IPS DF 6.9 (cell line): ENCODE results near the gene GGACT.

Source experiments
- DNase-seq: peaks from one replicate; pipeline ENCODE4 v3.0.0-alpha.2; 2013; ENCODE audit warnings: low read depth, low spot score
- H3K27ac ChIP-seq: one replicate; pipeline ENCODE4 v1.5.1; 2013; ENCODE audit warnings: low read length, control low read depth
- H3K27me3 ChIP-seq: 2 replicates; pipeline ENCODE4 v1.6.1; 2013; ENCODE audit warnings: mild to moderate bottlenecking, low read length; ENCODE audit not compliant: control insufficient read depth, insufficient read depth
- H3K36me3 ChIP-seq: 2 replicates; pipeline ENCODE4 v1.6.1; 2013; ENCODE audit warnings: low read length; ENCODE audit not compliant: control insufficient read depth, insufficient read depth
- H3K4me1 ChIP-seq: 2 replicates; pipeline ENCODE4 v1.6.1; 2013; ENCODE audit warnings: low read length; ENCODE audit not compliant: control insufficient read depth, insufficient read depth
- H3K4me3 ChIP-seq: 2 replicates; pipeline ENCODE4 v1.5.1; 2013; ENCODE audit warnings: mild to moderate bottlenecking, low read length
- H3K9me3 ChIP-seq: 2 replicates; pipeline ENCODE4 v1.6.1; 2013; ENCODE audit warnings: low read length, inconsistent platforms; ENCODE audit not compliant: control insufficient read depth, insufficient read depth
- WGBS: extraction: QIAGEN DNeasy Blood & Tissue Kit; methylation state at CpG from one replicate; pipeline ENCODE4 v1.1.7; 2013; ENCODE audit warnings: mixed read lengths, missing lambda C conversion rate; ENCODE audit not compliant: insufficient read length, insufficient coverage; 5-methylcytosine and 5-hydroxymethylcytosine counted together

Gene GGACT

DNA sequence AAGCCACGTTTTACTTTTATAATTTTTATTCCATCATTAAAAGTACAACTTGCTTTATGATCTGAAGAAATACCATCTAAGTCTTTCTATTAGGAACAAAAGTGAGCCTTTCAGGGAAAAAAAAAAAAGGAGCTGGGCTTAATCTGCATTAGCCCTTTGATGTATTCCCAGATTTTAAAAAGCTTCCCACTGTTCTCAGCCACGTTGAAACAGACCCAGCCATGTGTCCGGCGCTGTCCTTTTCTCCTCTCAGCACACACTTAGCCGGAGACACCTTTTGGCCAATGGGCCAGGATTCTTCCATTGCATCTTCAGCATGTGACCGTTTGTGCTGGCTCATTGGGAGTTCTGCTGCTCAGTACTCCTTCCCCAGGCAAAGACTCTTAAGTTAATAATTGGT is 105.5 kb downstream of the GGACT start:
- no peaks in the 10 kb centered on the region for H3K9me3 ChIP-seq
- no peak overlapping the region for H3K4me3 ChIP-seq
- no peaks in the 10 kb centered on the region for H3K27me3 ChIP-seq
- no CpG with 5 or more reads among the region's 6 CpGs for WGBS
- DNase-seq = no peak
- no peak overlapping the region for H3K27ac ChIP-seq
- H3K4me1 ChIP-seq = 0 out of 2 replicates have a peak, but pooled peaks cover 4% of the 10 kb centered on the region
- H3K36me3 ChIP-seq = no peaks in the 10 kb centered on the region

DNA sequence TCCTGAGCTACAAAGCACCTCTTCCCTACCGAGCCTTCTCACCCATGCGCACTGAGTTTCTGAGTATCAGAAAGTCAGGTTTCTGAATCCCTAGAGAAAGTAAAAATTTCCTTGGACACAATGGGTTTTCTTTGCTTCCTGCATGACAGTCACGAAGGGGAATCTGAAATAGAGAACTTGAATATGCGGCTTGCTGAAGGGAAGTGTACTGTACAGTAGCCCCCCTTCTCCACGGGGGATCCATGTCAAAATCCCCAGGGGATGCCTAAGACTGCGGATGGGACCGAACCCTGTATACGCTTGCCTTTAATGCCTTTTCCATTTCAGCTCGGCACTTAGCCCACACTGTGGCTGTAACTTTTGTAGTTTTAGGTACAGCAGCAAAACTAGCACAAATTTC is 107.9 kb downstream of the GGACT start:
- no peak overlapping the region for H3K27ac ChIP-seq
- no peaks in the 10 kb centered on the region for H3K27me3 ChIP-seq
- no peaks in the 10 kb centered on the region for H3K36me3 ChIP-seq
- no peak for DNase-seq
- no CpG with 5 or more reads among the region's 9 CpGs for WGBS
- no peak overlapping the region for H3K4me3 ChIP-seq
- H3K9me3 ChIP-seq = no peaks in the 10 kb centered on the region
- H3K4me1 ChIP-seq = 0 out of 2 replicates have a peak, but pooled peaks cover 3% of the 10 kb centered on the region
